Kidney (tissue), 14 donors: ENCODE data around the gene TMEM143. TPM values are rescaled to one million over a fixed set of nuclear protein-coding genes. Genes with fewer than 3 reads are reported as not detected.
"Not testable (repeated sequence)": the region's sequence is repeated elsewhere in the genome, so short reads cannot be mapped to it uniquely, and the experiment has no call there.

Source experiments
- DNase-seq, 5 donors: peaks; one replicate each; pipeline ENCODE4 v3.0.0-alpha.2; 2013 to 2020
- FAIRE-seq: peaks from 2 replicates; lab custom pipeline; 2012; peaks lifted over from hg19 to GRCh38; lab: Jason Lieb, UNC
- H3K27ac ChIP-seq, 2 donors: one replicate each; pipeline ENCODE4 v1.7.0; 2013; ENCODE audit warnings: low read depth in 2 of 2, low read length in 2 of 2, inconsistent platforms in 1 of 2
- H3K27me3 ChIP-seq: one replicate; pipeline ENCODE4 v1.7.1; 2013; ENCODE audit warnings: low read length, inconsistent platforms; ENCODE audit not compliant: control insufficient read depth, insufficient read depth
- H3K36me3 ChIP-seq, 3 donors: one replicate each; pipeline versions ENCODE4 v1.7.0 to v1.7.1; 2013; ENCODE audit warnings: low read length in 3 of 3, control low read depth in 1 of 3, inconsistent platforms in 1 of 3; ENCODE audit not compliant: insufficient read depth in 3 of 3, control insufficient read depth in 2 of 3
- H3K4me1 ChIP-seq, 3 donors: one replicate each; pipeline versions ENCODE4 v1.7.0 to v1.7.1; 2013; ENCODE audit warnings: low read length in 3 of 3, inconsistent platforms in 1 of 3, low read depth in 1 of 3; ENCODE audit not compliant: control insufficient read depth in 2 of 3, insufficient read depth in 2 of 3
- H3K4me3 ChIP-seq, 3 donors: one replicate each; pipeline versions ENCODE4 v1.7.0 to v1.8.1; 2013; ENCODE audit warnings: low read length in 3 of 3, control low read depth in 1 of 3, inconsistent platforms in 1 of 3
- H3K9ac ChIP-seq, 3 donors: one replicate each; pipeline versions ENCODE4 v1.7.0 to v1.7.1; 2013; ENCODE audit warnings: low read length in 3 of 3, control low read depth in 1 of 3, inconsistent platforms in 1 of 3
- H3K9me3 ChIP-seq, 3 donors: one replicate each; pipeline versions ENCODE4 v1.7.0 to v1.7.1; 2013; ENCODE audit warnings: low read length in 3 of 3, control low read depth in 1 of 3, inconsistent platforms in 1 of 3; ENCODE audit not compliant: control insufficient read depth in 2 of 3, insufficient read depth in 1 of 3
- intact Hi-C: fragments of 100-400 bp; cut with DNase I; formaldehyde crosslinking; loops from one replicate; pipeline ENCODE4 v1.11.1; 2022
- polyA plus RNA-seq: library from polyadenylated mRNA; stranded (reverse); fragments of 350-450 nt; fragmentation: Illumina TruSeq; extraction: RNeasy Lipid Tissue Mini Kit (QIAGEN cat#74804); gene quantifications from one replicate; pipeline ENCODE4 v1.2.3, GENCODE V29; 2014; ENCODE audit warnings: low read depth, low replicate concordance; ENCODE audit not compliant: insufficient read depth
- total RNA-seq: library from RNA; stranded (reverse); fragmentation: NEBNext Ultra II Directional; extraction: Animal tissue kit (Norgen Biotek cat#: 25700); gene quantifications from one replicate; pipeline ENCODE4 v1.2.1, GENCODE V29; 2021
- TF ChIP-seq, protein P1 (sequence below): IDR thresholded peaks from 3 replicates; pipeline ENCODE4 v1.5.1; 2012; ENCODE audit warnings: mild to moderate bottlenecking, moderate library complexity, borderline replicate concordance; ENCODE audit not compliant: insufficient read depth; ENCODE audit errors: extremely low read depth
- donor health status: control.
- donor health status: control.
- donor health status: control.
- donor health status: control.
- donor health status: control.
- donor health status: DM: yes; HTN: yes; CAD: no.
- donor health status: Normal renal cell carcinoma (clear cell type).

The TMEM143 gene
- total and polyA plus RNA-seq, 2 donors from 2014 or later = 9.2 to 15.7 TPM

DNA sequence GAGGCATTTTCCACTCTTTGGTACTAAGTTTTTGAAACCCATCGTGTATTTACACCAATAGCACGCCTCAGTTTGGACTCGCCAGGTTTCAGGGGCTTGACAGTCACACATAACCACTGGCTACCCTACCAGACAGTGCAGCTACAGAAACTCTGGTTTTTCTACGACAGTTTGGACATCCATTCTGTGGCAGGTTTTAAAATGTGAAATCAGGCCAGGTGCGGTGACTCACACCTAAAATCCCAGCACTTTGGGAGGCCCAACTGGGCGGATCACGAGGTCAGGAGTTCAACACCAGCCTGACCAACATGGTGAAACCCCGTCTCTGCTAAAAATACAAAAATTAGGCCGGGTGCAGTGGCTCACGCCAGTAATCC is 14.4 kb upstream of the TMEM143 start:
- TF ChIP-seq, protein P1, sequence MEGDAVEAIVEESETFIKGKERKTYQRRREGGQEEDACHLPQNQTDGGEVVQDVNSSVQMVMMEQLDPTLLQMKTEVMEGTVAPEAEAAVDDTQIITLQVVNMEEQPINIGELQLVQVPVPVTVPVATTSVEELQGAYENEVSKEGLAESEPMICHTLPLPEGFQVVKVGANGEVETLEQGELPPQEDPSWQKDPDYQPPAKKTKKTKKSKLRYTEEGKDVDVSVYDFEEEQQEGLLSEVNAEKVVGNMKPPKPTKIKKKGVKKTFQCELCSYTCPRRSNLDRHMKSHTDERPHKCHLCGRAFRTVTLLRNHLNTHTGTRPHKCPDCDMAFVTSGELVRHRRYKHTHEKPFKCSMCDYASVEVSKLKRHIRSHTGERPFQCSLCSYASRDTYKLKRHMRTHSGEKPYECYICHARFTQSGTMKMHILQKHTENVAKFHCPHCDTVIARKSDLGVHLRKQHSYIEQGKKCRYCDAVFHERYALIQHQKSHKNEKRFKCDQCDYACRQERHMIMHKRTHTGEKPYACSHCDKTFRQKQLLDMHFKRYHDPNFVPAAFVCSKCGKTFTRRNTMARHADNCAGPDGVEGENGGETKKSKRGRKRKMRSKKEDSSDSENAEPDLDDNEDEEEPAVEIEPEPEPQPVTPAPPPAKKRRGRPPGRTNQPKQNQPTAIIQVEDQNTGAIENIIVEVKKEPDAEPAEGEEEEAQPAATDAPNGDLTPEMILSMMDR = no peak
- DNase-seq (no peak), FAIRE-seq (no peak)
- Histone ChIP-seq H3K27me3 (no peaks in the 10 kb centered on the region), H3K9ac (no peak overlapping the region), H3K4me1 (no peaks in the 10 kb centered on the region), H3K36me3 (peaks cover 0 to 4% (median 2%) of the 10 kb centered on the region in 3 donors), H3K4me3 (no peak overlapping the region), H3K9me3 (no peaks in the 10 kb centered on the region), H3K27ac (no peak overlapping the region)
- intact Hi-C loops = no loop called here

DNA sequence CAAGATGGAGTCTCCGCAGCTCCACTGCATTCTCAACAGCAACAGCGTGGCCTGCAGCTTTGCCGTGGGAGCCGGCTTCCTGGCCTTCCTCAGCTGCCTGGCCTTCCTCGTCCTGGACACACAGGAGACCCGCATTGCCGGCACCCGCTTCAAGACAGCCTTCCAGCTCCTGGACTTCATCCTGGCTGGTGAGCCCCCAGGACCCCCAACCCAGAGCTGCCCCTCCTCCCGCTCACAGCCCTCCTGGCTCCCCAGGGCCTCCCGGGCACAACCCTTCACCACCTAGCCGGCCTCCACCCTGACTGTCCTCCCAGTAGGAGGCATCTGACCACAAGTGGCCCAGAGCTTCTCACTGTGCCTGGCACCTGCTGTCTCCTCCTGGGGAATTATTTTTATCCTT is 9.8 kb upstream of the TMEM143 start:
- H3K4me3 ChIP-seq = no peak overlapping the region
- H3K9ac ChIP-seq = no peak overlapping the region
- intact Hi-C loops = no loop called here
- no peaks in the 10 kb centered on the region for H3K9me3 ChIP-seq
- H3K4me1 ChIP-seq = peaks cover 0 to 5% (median 0%) of the 10 kb centered on the region in 3 donors
- no peaks in the 10 kb centered on the region for H3K36me3 ChIP-seq
- DNase-seq (no peak), FAIRE-seq (no peak)
- H3K27ac ChIP-seq = no peak overlapping the region
- TF ChIP-seq, protein P1 = no peak
- H3K27me3 ChIP-seq = no peaks in the 10 kb centered on the region

DNA sequence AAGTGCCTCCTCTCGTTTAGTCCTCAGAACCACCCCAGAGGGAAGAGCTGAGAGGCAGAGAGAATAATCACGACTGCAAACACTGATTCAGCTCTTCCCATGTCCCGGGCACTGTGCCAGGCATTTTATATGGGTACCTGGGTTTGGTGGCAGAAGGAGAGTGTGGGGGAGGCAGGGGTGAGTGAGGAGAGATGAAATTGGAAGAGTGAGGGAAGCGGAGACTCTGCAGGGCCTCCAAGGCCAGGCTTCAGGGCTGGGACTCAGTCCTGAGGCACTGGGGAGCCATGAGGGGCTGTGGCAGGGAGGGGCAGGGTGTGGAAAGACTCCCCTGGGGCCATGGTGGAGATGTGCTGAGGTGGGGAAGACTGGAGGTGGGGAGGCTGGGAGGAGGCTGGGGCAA is 9.2 kb upstream of the TMEM143 start:
- intact Hi-C loops = no loop called here
- peak in 3 of 5 donors; percentile 59 to 86 (median 70) for DNase-seq
- H3K27ac ChIP-seq = no peak overlapping the region
- TF ChIP-seq, protein P1 = no peak
- no peak overlapping the region for H3K4me3 ChIP-seq
- no peaks in the 10 kb centered on the region for H3K36me3 ChIP-seq
- peaks cover 0 to 5% (median 0%) of the 10 kb centered on the region in 3 donors for H3K4me1 ChIP-seq
- no peak for FAIRE-seq
- no peaks in the 10 kb centered on the region for H3K9me3 ChIP-seq
- H3K27me3 ChIP-seq = no peaks in the 10 kb centered on the region
- no peak overlapping the region for H3K9ac ChIP-seq

DNA sequence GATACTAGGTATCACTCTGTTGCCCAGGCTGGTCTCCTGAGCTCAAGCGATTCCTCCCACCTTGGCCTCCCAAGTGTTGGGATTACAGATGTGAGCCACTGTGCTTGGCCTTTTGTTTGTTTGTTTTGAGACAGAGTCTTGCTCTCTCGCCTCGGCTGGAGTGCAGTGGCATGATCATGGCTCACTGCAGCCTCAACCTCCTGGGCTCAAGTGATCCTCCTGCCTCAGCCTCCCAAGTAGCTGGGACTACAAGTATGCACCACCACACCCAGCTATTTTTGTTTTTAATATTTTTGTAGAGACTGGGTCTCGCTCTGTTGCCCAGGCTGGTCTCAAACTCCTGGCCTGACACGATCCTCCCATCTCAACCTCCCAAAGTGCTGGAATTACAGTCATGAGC is 8.0 kb upstream of the TMEM143 start:
- H3K36me3 ChIP-seq, H3K9ac ChIP-seq, H3K4me1 ChIP-seq, FAIRE-seq, DNase-seq, intact Hi-C loops, H3K27ac ChIP-seq, H3K9me3 ChIP-seq, H3K4me3 ChIP-seq, H3K27me3 ChIP-seq: not testable (repeated sequence)
